ENCODE results near the gene TRAPPC12.

TRAPPC12 gene

DNA sequence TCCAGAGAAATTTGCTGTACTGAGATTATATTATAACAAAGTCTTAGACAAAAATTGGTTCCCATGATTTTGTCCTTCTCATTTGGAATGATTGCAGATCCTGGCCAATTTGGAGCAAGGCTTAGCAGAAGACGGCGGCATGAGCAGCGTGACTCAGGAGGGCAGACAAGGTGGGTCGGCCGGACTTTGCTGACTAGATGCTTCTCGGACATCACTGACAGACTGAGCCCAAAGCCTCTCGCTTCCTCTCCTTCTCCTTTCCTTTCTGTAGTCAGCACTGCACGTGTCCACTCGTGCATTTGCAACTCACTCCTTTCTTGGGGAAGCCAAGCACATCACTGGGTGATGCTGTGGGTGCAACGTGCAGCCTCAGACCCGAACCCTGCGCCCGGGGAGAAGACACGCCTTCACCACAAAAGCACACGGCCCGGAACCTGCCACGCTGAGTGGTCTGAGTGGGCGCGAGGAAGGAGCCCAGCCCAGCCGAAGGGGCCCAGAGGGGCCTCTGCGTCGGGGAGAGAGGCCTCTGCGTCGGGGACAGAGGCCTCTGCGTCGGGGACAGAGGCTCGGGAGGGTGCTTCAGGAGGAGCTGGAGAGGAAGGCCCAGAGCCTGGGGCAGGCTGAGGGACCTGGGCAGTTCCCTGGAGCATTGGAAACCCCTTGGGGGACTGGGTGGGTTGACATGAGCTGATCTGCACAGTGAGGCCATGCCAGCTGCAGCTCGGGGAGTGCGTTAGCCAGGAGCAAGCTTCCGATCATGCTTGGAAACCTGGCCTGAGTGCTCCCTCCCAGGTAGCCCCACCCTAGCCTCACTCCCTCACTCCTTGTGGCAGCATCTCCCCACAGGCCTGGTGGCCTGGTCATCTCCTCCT lies 78.3 kb downstream of the TRAPPC12 start:
- DNase-seq = no peak

DNA sequence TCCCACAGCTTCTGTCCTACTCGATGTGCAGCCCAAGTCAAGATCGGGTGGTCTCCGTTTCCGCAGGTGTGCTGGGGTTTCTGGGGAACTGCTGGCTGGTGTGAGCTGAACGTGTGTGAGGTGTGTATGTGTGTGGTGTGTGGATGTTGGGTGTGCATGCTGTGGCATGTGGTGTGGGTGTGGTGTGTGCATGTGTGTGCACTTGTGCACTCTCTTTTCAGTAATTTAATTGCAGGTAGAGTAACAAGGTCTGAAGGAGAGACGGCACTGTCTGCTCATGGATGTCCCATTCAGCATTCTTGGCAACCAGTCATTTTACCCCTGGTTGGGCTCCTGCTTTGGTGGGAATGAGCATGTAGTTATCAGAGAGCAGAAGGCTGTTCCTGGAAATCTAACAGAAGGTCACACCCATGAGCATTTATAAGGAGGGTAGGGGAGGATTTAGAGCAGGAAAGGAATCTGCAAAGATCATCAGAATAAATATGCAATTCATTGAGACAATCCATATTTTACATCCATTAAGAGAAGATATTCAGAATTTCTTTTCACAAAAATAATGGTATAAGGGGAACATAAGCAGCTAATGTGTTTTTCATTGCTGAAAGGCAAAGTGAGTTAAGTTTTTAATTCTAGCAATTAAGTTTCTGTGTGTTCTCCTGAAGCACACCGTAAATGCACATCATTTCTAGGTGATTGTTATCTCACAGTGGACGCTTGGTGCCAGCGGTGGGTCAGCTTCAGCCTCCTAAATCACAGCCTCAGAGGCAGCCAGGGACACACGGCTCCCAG lies 79.1 kb downstream of the TRAPPC12 start:
- no peak for DNase-seq

- no peak for DNase-seq
Observed at GRCh38 chr2:3459185-3460015, 79.9 kb downstream of the TRAPPC12 start.

DNA sequence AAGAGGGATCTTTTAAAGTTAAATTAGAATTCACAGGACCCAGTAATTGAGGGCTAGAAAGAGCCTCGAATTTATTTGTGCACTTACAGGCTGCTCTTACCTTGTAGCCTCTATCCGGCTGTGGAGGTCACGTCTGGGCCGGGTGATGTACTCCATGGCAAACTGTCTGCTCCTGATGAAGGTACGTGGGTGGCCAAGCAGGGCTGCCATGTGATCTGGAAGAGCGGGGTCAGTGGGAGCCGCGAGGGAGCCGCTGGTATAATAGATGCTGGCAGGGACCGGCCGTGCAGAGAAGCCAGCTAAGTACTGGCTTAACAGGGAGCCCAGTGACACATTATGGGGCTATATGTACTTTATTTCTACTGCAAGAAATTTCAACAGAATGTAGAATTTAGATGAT lies 80.7 kb downstream of the TRAPPC12 start:
- DNase-seq = no peak

- DNase-seq = no peak
Observed at GRCh38 chr2:3460831-3461800, 81.6 kb downstream of the TRAPPC12 start.

- DNase-seq = peak in 1 of 2 experiments; percentile 29
Observed at GRCh38 chr2:3461801-3462492, 82.5 kb downstream of the TRAPPC12 start.

GRCh38 chr2:3462493-3463104 lies 83.1 kb downstream of the TRAPPC12 start:
- DNase-seq = no peak

DNA sequence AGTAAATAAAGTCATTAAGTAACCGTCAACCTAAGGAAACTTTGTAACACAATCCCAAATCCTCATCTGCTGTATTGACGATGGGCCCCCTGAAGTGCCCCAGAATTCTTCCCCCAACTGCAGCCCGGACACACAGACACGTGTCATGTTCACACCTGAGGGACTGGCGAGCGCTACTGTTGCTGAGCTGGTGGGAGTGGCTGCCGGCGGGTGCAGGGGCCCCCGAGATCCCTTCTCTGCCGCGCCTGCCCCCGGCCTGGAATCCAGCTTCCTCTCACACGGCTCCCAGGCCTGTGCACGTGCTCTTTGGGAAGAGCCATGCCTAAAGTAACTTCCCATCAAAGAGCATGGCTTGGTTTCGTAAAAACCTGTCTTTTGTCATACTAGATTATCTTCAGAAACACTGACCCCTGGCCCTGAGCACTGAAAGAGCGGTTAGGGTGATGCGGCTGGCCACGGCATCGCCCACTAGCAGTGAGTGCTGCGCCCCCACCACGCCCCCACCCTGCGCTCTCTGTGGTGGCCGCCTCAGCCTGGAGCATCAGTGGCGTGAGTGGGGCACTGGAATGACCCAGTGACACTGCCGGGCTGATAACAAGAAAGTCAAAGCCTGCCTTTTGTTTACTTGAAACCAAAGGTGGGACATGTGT lies 83.8 kb downstream of the TRAPPC12 start:
- DNase-seq = no peak

DNA sequence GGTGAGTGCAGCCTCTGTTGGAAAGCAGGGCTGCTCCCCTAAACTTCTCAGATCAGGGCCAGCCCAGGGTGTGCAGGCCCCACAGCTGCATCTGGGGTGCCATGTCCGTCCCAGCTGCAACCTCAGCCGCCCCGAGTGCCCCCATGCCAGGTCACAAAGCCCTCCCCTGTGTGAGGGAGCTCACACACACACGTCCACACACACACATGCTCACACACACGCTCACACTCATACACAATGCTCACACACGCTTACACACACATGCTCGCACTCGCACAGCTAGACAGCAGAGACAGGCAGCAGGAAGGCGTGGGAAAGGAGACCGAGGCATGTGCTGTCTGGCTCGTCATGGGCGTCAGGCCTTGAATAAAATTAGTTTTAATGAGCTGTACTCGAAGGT lies 84.5 kb downstream of the TRAPPC12 start:
- no peak for DNase-seq

- DNase-seq = no peak
Observed at GRCh38 chr2:3464401-3465005, 85.0 kb downstream of the TRAPPC12 start.

GRCh38 chr2:3465328-3465727 lies 85.8 kb downstream of the TRAPPC12 start:
- DNase-seq = no peak

- DNase-seq = no peak
Observed at GRCh38 chr2:3465844-3466481, 86.5 kb downstream of the TRAPPC12 start.

DNA sequence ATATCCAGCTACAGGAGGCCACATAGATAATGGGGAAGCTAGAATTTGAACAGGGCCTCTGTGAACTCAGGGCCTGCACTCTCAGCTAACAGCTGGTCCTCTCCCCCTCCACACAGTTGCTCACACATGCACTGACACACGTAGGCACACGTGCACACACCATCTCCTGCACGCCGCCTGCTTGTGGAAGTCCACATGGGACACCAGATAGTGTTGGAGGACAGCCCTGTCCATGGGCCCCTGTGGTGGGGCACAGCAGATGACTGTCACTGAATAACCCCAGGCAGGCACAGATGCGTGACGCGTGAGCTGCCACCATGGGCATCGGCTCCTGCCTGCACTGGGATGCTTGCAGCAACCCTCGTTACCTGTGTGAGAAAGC lies 87.0 kb downstream of the TRAPPC12 start:
- DNase-seq = no peak

GRCh38 chr2:3466966-3467365 lies 87.5 kb downstream of the TRAPPC12 start:
- peak in 1 of 2 experiments; percentile 69 for DNase-seq

GRCh38 chr2:3467654-3468053 lies 88.2 kb downstream of the TRAPPC12 start:
- DNase-seq = no peak

GRCh38 chr2:3468296-3468988 lies 88.9 kb downstream of the TRAPPC12 start:
- no peak for DNase-seq

- no peak for DNase-seq
Observed at GRCh38 chr2:3469486-3469885, 90.0 kb downstream of the TRAPPC12 start.

DNA sequence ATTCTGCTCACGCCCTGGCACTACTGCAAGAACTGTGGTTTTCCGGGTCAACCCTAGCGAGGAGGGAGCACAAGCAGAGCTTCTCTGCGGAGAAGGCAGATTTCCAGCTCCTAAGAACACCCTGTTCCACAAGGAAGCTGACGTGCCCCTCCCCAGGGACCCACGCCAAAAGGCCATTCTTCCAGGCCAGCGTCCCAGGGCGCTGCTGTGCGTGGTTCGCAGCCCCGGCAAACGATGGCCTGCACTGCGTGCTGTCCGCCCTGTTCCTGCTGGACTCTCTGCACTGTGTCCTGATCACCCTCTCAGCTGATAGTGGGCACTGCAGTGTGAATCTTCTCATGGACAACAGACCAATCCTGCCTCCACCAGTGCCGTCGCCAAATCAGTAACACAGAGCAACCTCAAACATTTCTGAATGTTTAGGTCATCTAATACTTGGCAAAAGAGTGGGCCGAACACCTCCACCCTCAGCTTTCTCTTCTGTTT lies 90.7 kb downstream of the TRAPPC12 start:
- DNase-seq = no peak

All from cerebellar nuclear complex (tissue), 1 donor.